Activated CD4-positive, alpha-beta T cell treated with anti-CD3 and anti-CD28 coated beads, Interleukin-2, amount 10 ng/mL, durations not matched to agents 7 days and 5 days (primary cell): Measurements from ENCODE around the gene MYCBP2. TPM values are rescaled to one million over a fixed set of nuclear protein-coding genes. Genes with fewer than 3 reads are reported as not detected.
A peak's percentile ranks its signal among the peaks of the same experiment; 100 is the strongest.
"Not testable (repeated sequence)": the region's sequence is repeated elsewhere in the genome, so short reads cannot be mapped to it uniquely, and the experiment has no call there.

Experiments used
- CTCF ChIA-PET: fragments of 350-600 bp; sonication (Branson Sonifier 250); formaldehyde crosslinking; loops from one replicate; lab custom pipeline; 2021; ENCODE audit warnings: antibody characterized with exemption; lab: Charles Lee
- POLR2A ChIA-PET: fragments of 350-600 bp; sonication (Branson Sonifier 250); formaldehyde crosslinking; loops from one replicate; lab custom pipeline; 2021; ENCODE audit warnings: antibody characterized with exemption; lab: Charles Lee
- DNase-seq: peaks from one replicate; pipeline ENCODE4 v3.0.0-alpha.2; 2020
- H3K27ac Mint-ChIP-seq: one replicate; pipeline ENCODE4 v1.8.0; 2021; ENCODE audit warnings: mild to moderate bottlenecking, moderate library complexity, mixed read lengths
- H3K27me3 Mint-ChIP-seq: one replicate; pipeline ENCODE4 v1.8.0; 2021; ENCODE audit warnings: mixed read lengths
- H3K36me3 Mint-ChIP-seq: one replicate; pipeline ENCODE4 v1.8.0; 2021; ENCODE audit warnings: low read depth, mixed read lengths
- H3K4me1 Mint-ChIP-seq: one replicate; pipeline ENCODE4 v1.8.0; 2021; ENCODE audit warnings: mixed read lengths
- H3K4me3 Mint-ChIP-seq: one replicate; pipeline ENCODE4 v1.8.0; 2021; ENCODE audit warnings: mild to moderate bottlenecking, moderate library complexity, mixed read lengths
- H3K9me3 Mint-ChIP-seq: one replicate; pipeline ENCODE4 v1.8.0; 2021; ENCODE audit warnings: mixed read lengths
- total RNA-seq, 2 experiments: library from RNA; stranded (reverse); gene quantifications; one replicate each; pipeline ENCODE4 v1.2.3, GENCODE V29; 2021

MYCBP2 gene
- total RNA-seq, 2 experiments from 2014 or later, result 118 to 129 TPM

GRCh38 chr13:77351315-77351714 lies 24.4 kb upstream of the MYCBP2 start:
- Mint-ChIP-seq H3K4me3 (no peak overlapping the region), H3K27me3 (peaks cover 1% of the 10 kb centered on the region), H3K36me3 (no peaks in the 10 kb centered on the region), H3K4me1 (peaks cover 7% of the 10 kb centered on the region), H3K9me3 (no peaks in the 10 kb centered on the region), H3K27ac (no peak overlapping the region)
- no peak for DNase-seq
- ChIA-PET POLR2A (no interaction called here), CTCF (no interaction called here)

- Mint-ChIP-seq H3K9me3 (no peaks in the 10 kb centered on the region), H3K27me3 (peaks cover 1% of the 10 kb centered on the region), H3K27ac (no peak overlapping the region), H3K4me1 (peaks cover 7% of the 10 kb centered on the region), H3K4me3 (no peak overlapping the region), H3K36me3 (no peaks in the 10 kb centered on the region)
- POLR2A ChIA-PET, result no interaction called here
- CTCF ChIA-PET, result interaction anchor here (1.0 kb wide), 1 partner anchor 18 kb away, joined by 3 read pairs; no protein-coding TSS in a partner anchor
- no peak for DNase-seq
These were observed 23.9 kb upstream of the MYCBP2 start for GRCh38 chr13:77350811-77351210.

GRCh38 chr13:77349365-77349764 lies 22.5 kb upstream of the MYCBP2 start:
- POLR2A ChIA-PET, result no interaction called here

GRCh38 chr13:77347351-77347750 lies 20.5 kb upstream of the MYCBP2 start:
- H3K27ac Mint-ChIP-seq, H3K27me3 Mint-ChIP-seq, DNase-seq, H3K4me3 Mint-ChIP-seq, POLR2A ChIA-PET, H3K9me3 Mint-ChIP-seq, H3K36me3 Mint-ChIP-seq, H3K4me1 Mint-ChIP-seq: not testable (repeated sequence)
- CTCF ChIA-PET, result interaction anchor here (0.8 kb wide), 1 partner anchor 10 kb away, joined by 3 read pairs; no protein-coding TSS in a partner anchor

More at GRCh38 chr13:77349365-77349764, 22.5 kb upstream of the MYCBP2 start:
- no peak for DNase-seq
- Mint-ChIP-seq H3K27ac (no peak overlapping the region), H3K36me3 (no peaks in the 10 kb centered on the region), H3K27me3 (peaks cover 1% of the 10 kb centered on the region), H3K4me3 (no peak overlapping the region), H3K4me1 (peaks cover 7% of the 10 kb centered on the region), H3K9me3 (no peaks in the 10 kb centered on the region)
- CTCF ChIA-PET, result no interaction called here

- no peak overlapping the region for H3K27ac Mint-ChIP-seq
- H3K4me3 Mint-ChIP-seq, result no peak overlapping the region
- ChIA-PET CTCF (interaction anchor here (0.6 kb wide), 1 partner anchor 376 kb away, joined by 3 read pairs; no protein-coding TSS in a partner anchor), POLR2A (no interaction called here)
- no peak for DNase-seq
- no peaks in the 10 kb centered on the region for H3K9me3 Mint-ChIP-seq
- H3K4me1 Mint-ChIP-seq, result no peaks in the 10 kb centered on the region
- H3K27me3 Mint-ChIP-seq, result no peaks in the 10 kb centered on the region
- no peaks in the 10 kb centered on the region for H3K36me3 Mint-ChIP-seq
These were observed 18.4 kb upstream of the MYCBP2 start for GRCh38 chr13:77345150-77345780.

GRCh38 chr13:77343841-77344240 lies 16.9 kb upstream of the MYCBP2 start:
- ChIA-PET POLR2A (no interaction called here), CTCF (interaction anchor here (0.6 to 0.9 kb wide), 3 partner anchors 38 to 182 kb away, joined by 3 to 6 read pairs (median 3); no protein-coding TSS in a partner anchor)
- Mint-ChIP-seq H3K27ac (no peak overlapping the region), H3K9me3 (no peaks in the 10 kb centered on the region), H3K4me1 (peaks cover 9% of the 10 kb centered on the region), H3K27me3 (no peaks in the 10 kb centered on the region), H3K36me3 (no peaks in the 10 kb centered on the region), H3K4me3 (no peak overlapping the region)
- DNase-seq, result no peak

GRCh38 chr13:77339408-77339807 lies 12.5 kb upstream of the MYCBP2 start:
- peaks cover 17% of the 10 kb centered on the region for H3K4me1 Mint-ChIP-seq

GRCh38 chr13:77338961-77339401 lies 12.1 kb upstream of the MYCBP2 start:
- no peaks in the 10 kb centered on the region for H3K36me3 Mint-ChIP-seq
- no peak overlapping the region for H3K27ac Mint-ChIP-seq
- ChIA-PET CTCF (interaction anchor here (1.4 kb wide), 1 partner anchor 12 kb away, joined by 5 read pairs; the partner anchor contains the start of gene MYCBP2), POLR2A (no interaction called here)
- no peak overlapping the region for H3K4me3 Mint-ChIP-seq
- H3K27me3 Mint-ChIP-seq, result no peaks in the 10 kb centered on the region
- peaks cover 17% of the 10 kb centered on the region for H3K4me1 Mint-ChIP-seq
- DNase-seq, result no peak
- H3K9me3 Mint-ChIP-seq, result no peaks in the 10 kb centered on the region

More at GRCh38 chr13:77339408-77339807, 12.5 kb upstream of the MYCBP2 start:
- POLR2A ChIA-PET, result no interaction called here
- H3K4me3 Mint-ChIP-seq, result no peak overlapping the region
- no peaks in the 10 kb centered on the region for H3K27me3 Mint-ChIP-seq
- no peaks in the 10 kb centered on the region for H3K36me3 Mint-ChIP-seq
- CTCF ChIA-PET, result interaction anchor here (1.4 kb wide), 1 partner anchor 13 kb away, joined by 5 read pairs; the partner anchor contains the start of gene MYCBP2
- H3K27ac Mint-ChIP-seq, result peak overlapping the region; percentile 19
- no peak for DNase-seq
- H3K9me3 Mint-ChIP-seq, result no peaks in the 10 kb centered on the region

- ChIA-PET CTCF (interaction anchor here (1.4 kb wide), 1 partner anchor 12 kb away, joined by 5 read pairs; the partner anchor contains the start of gene MYCBP2), POLR2A (no interaction called here)
- peaks cover 17% of the 10 kb centered on the region for H3K4me1 Mint-ChIP-seq
- H3K27me3 Mint-ChIP-seq, result no peaks in the 10 kb centered on the region
- H3K4me3 Mint-ChIP-seq, result no peak overlapping the region
- no peaks in the 10 kb centered on the region for H3K9me3 Mint-ChIP-seq
- no peak for DNase-seq
- H3K27ac Mint-ChIP-seq, result no peak overlapping the region
- no peaks in the 10 kb centered on the region for H3K36me3 Mint-ChIP-seq
These were observed 11.4 kb upstream of the MYCBP2 start for GRCh38 chr13:77338329-77338728.

- CTCF ChIA-PET, result interaction anchor here (0.6 to 1.2 kb wide), 3 partner anchors 11 to 309 kb away, joined by 3 to 4 read pairs (median 3); no protein-coding TSS in a partner anchor
- Mint-ChIP-seq H3K4me3 (no peak overlapping the region), H3K27ac (no peak overlapping the region), H3K27me3 (no peaks in the 10 kb centered on the region), H3K9me3 (no peaks in the 10 kb centered on the region), H3K4me1 (peaks cover 17% of the 10 kb centered on the region), H3K36me3 (no peaks in the 10 kb centered on the region)
- no peak for DNase-seq
- POLR2A ChIA-PET, result interaction anchor here (0.6 kb wide), 1 partner anchor 362 kb away, joined by 3 read pairs; no protein-coding TSS in a partner anchor
These were observed 10.3 kb upstream of the MYCBP2 start for GRCh38 chr13:77337159-77337558.

- Mint-ChIP-seq H3K36me3 (no peaks in the 10 kb centered on the region), H3K9me3 (no peaks in the 10 kb centered on the region), H3K27ac (no peak overlapping the region), H3K4me3 (no peak overlapping the region), H3K27me3 (no peaks in the 10 kb centered on the region), H3K4me1 (peaks cover 25% of the 10 kb centered on the region)
- CTCF ChIA-PET, result interaction anchor here (1.1 to 1.2 kb wide), 2 partner anchors 8 to 14 kb away, joined by 3 read pairs; partner anchors contain the start of gene MYCBP2
- DNase-seq, result no peak
- POLR2A ChIA-PET, result no interaction called here
These were observed 8.6 kb upstream of the MYCBP2 start for GRCh38 chr13:77335543-77335942.

- H3K4me3 Mint-ChIP-seq, result no peak overlapping the region
- H3K27ac Mint-ChIP-seq, result no peak overlapping the region
- no peaks in the 10 kb centered on the region for H3K36me3 Mint-ChIP-seq
- ChIA-PET CTCF (interaction anchor here (0.6 to 0.7 kb wide), 2 partner anchors 13 to 321 kb away, joined by 3 read pairs; no protein-coding TSS in a partner anchor), POLR2A (interaction anchor here (0.6 kb wide), 2 partner anchors 38 to 124 kb away, joined by 3 read pairs; no protein-coding TSS in a partner anchor)
- no peak for DNase-seq
- peaks cover 18% of the 10 kb centered on the region for H3K4me1 Mint-ChIP-seq
- H3K27me3 Mint-ChIP-seq, result no peaks in the 10 kb centered on the region
- H3K9me3 Mint-ChIP-seq, result no peaks in the 10 kb centered on the region
These were observed 6.7 kb upstream of the MYCBP2 start for GRCh38 chr13:77333594-77333993.

GRCh38 chr13:77331421-77331820 lies 4.5 kb upstream of the MYCBP2 start:
- Mint-ChIP-seq H3K27ac (peak overlapping the region; percentile 66), H3K36me3 (peaks cover 1% of the 10 kb centered on the region), H3K9me3 (no peaks in the 10 kb centered on the region), H3K27me3 (no peaks in the 10 kb centered on the region), H3K4me3 (peak overlapping the region; percentile 40), H3K4me1 (peaks cover 30% of the 10 kb centered on the region)
- ChIA-PET POLR2A (no interaction called here), CTCF (no interaction called here)
- DNase-seq, result no peak
